IPS-18c (cell line): Measurements from ENCODE around the gene IAPP.
"Not testable (repeated sequence)": the region's sequence is repeated elsewhere in the genome, so short reads cannot be mapped to it uniquely, and the experiment has no call there.

Experiments
- H3K4me3 ChIP-seq: 2 replicates; pipeline ENCODE4 v1.7.0; 2013; ENCODE audit warnings: low read depth, mild to moderate bottlenecking, low read length, moderate library complexity; ENCODE audit not compliant: insufficient read depth
- H3K9me3 ChIP-seq: one replicate; pipeline ENCODE4 v1.6.1; 2013; ENCODE audit warnings: mild to moderate bottlenecking, low read length, moderate library complexity; ENCODE audit not compliant: control insufficient read depth, insufficient read depth

The IAPP gene

DNA sequence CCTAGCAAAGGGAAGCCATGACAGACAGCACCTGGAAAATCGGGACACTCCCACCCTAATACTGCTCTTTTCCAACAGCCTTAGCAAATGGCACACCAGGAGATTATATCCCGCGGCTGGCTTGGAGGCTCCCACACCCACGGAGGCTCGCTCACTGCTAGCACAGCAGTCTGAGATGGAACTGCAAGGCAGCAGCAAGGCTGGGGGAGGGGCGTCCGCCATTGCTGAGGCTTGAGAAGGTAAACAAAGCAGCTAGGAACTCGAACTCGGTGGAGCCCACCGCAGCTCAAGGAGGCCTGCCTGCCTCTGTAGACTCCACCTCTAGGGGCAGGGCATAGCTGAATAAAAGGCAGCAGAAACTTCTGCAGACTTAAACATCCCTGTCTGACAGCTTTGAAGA is 12.1 kb upstream of the IAPP start:
- H3K9me3 ChIP-seq, H3K4me3 ChIP-seq: not testable (repeated sequence)

DNA sequence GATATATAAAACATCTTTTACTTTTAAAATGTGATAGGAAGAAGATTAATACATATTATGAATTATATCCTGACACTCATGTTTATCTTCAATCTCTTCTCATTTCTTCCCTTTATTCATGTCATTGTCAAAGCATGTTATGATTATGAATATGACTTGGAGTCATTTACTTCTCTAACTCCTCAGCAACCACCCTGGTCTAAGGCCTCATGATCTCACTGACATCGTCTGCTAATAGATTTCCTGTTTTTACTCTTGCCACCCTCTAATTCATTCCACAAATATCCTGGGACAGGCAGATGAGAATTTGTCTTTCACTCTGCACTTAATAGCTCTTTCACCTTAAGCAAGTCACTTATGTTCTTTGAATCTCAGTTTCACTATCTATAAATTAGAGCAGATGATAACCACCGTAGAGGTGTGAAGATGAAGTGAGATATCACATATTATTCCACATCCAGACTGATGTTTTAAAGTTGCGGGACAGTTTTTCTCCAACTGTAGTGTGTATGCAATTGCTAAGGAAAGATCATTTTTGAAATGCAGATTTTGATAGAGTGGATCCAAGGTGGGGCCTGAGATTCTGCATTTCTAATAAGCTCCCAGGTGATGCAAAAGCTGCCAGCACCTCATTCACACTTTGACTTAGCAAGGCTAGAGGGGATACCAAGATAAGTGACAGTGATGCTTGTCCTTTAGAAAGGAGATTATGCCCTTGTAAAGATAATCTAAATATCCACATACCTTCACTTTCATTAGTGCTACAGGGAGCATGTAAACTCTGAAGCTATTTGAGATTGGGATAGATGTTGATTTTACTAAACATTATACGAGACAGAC is 3.3 kb upstream of the IAPP start:
- Histone ChIP-seq H3K4me3 (no peak overlapping the region), H3K9me3 (no peaks in the 10 kb centered on the region)

DNA sequence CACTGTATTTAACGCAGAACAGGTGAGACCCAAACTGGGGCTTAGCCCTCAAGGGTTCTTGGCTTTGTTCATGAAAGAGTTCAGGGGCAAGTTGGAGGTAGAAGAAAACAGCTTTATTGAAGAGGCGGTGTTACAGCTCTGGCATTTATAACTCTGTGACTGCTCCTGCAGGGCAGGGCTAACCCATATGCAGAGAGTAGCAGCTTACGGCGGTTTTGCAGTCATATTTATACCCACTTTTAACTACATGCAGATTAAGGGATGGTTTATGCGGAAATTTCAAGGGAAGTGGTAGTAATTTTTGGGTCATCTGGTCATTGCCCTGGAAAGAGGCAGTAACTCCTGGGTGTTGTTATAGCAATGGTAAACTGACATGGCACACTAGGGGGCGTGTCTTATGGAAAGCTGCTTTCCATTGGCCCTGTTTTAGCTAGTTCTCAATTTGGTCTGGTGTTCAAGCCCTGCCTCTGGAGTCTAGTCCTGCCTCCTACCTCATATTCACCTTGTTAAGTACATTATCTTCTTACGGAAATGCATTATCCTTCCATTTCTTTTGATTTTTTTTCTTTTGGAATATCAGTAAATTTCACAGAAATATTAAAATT is 1.8 kb upstream of the IAPP start:
- Histone ChIP-seq H3K4me3 (no peak overlapping the region), H3K9me3 (no peaks in the 10 kb centered on the region)

DNA sequence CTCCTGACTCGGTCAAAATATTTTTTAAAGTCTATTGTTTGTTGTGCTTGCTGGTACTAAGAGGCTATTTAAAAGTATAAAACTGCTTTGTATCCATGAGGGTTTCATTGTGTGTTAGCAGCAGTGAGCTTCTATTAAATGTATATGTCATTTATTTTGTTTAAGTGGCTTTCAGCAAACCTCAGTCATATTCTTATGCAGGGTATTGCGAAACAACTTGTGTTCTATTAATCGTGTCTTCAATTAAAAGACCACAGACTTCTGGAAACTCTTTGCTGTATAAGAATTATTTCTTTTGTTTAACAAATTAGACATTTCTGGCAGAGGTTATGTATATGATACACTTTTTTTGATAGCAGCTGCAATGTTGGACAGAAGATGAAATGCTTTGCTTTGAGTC is 6.5 kb downstream of the IAPP start:
- Histone ChIP-seq H3K4me3 (no peak overlapping the region), H3K9me3 (no peaks in the 10 kb centered on the region)

DNA sequence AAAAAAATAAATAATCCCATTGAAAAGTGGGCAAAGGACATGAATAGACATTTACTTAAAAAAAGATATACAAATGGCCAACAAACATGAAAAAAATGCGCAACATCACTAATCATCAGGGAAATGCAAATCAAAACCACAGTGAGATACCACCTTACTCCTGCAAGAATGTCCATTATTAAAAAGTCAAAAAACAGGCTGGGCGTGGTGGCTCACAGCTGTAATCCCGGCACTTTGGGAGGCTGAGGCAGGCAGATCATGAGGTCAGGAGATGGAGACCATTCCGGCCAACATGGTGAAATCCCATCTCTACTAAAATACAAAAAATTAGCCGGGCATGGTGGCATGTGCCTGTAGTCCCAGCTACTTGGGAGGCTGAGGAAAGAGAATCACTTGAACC is 8.6 kb downstream of the IAPP start:
- not testable (repeated sequence) for H3K9me3 ChIP-seq

DNA sequence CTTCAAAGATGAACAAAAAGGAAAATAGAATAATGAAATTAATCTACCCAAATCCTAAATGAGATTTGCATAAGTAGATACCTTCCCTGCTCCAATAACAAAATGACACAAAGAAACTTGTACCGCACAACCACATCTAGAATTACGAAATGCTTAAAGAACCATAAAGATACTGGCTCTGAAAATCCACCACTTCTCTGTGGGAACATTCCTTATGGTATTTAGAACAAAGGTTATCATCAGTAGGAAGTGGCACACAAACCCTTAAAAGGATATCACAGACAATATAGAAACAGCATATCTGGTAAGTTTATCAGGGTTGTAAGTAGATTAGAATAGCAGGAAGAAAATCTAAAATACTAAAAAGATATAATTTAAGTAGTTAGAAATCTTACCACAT is 11.6 kb downstream of the IAPP start:
- Histone ChIP-seq H3K4me3 (no peak overlapping the region), H3K9me3 (no peaks in the 10 kb centered on the region)

More for the DNA sequence above, 8.6 kb downstream of the IAPP start:
- not testable (repeated sequence) for H3K4me3 ChIP-seq

GRCh38 chr12:21387174-21387573 is 14.5 kb downstream of the IAPP start:
- no peak overlapping the region for H3K4me3 ChIP-seq

DNA sequence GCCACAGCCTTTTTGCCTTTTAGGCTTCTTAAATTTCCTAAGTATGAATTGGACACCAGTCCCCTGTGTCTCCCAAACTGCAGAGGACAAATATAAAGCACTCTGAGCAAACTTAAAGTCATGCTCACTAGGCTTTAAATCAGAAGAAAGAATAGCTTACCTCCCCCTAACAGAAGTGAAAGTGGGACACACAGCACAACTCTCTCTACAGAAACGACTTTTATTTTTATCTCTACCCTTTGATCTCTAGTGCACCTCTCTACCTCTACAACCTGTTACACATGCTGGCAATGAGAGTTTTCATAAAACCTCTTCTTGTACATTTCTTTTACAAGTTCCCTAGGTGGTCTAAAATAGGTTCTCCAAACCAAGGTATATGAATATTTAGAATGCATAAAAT is 19.7 kb downstream of the IAPP start:
- H3K9me3 ChIP-seq, result no peaks in the 10 kb centered on the region
- H3K4me3 ChIP-seq, result no peak overlapping the region

More at GRCh38 chr12:21387174-21387573, 14.5 kb downstream of the IAPP start:
- no peaks in the 10 kb centered on the region for H3K9me3 ChIP-seq

GRCh38 chr12:21394828-21395626 is 22.3 kb downstream of the IAPP start:
- not testable (repeated sequence) for H3K9me3 ChIP-seq
- peak overlapping the region; percentile 41; the same call in 1 of the 2 replicates for H3K4me3 ChIP-seq

DNA sequence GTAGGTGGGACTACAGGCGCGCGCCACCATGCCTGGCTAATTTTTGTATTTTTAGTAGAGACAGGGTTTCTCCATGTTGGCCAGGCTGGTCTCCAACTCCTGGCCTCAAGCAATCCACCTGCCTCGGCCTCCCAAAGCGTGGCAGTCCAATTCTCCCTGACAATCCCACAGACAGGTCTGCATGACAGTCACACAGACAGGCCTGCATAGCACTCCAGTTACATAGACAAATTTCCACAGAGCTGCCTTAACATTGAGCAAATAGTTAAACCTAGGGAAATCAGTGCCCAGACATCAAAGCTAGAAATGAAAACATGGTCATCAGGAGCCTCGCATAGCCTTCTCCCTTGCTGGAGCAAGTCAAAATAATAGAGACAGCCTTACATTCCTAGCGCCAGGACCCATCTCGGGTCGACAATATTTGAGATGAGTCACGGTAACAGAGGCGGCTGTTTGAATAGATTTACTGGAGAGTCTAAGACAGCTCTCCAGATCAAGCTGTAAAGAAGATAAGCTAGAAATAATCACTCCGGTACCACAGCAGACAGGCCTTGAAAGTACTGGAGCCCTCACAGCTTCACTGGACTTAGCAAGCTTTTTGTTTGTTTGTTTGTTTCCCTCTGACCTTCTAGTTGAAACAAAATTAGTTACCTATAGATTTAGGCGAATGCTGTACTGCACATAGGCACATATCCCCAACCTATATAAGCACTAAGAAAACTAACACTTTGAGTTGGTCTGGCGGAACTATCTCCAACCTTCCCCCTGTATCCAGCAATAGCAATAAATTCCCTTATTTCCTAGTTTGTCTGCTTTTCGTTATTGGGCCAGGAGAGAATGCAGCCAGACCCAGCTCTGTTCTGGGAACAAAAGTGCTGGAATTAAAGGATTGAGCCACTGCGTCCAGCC is 40.9 kb downstream of the IAPP start:
- no peak overlapping the region for H3K4me3 ChIP-seq
- H3K9me3 ChIP-seq, result no peaks in the 10 kb centered on the region

GRCh38 chr12:21416511-21417121 is 43.9 kb downstream of the IAPP start:
- H3K9me3 ChIP-seq, result no peaks in the 10 kb centered on the region
- no peak overlapping the region for H3K4me3 ChIP-seq

DNA sequence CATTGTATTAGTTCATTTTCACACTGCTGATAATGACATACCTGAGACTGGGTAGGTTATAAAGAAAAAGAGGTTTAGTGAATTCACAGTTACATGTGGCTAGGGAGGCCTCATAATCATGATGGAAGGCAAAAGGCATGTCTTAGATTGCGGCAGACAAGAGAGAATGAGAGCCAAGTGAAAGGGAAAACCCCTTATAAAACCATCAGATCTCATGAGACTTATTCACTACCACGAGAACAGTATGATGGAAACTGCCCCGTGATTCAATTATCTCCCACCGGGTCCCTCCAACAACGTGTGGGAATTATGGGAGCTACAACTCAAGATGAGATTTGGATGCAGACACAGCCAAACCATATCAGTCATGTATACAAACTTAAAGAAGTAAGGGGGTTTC is 45.7 kb downstream of the IAPP start:
- H3K4me3 ChIP-seq, H3K9me3 ChIP-seq: not testable (repeated sequence)

DNA sequence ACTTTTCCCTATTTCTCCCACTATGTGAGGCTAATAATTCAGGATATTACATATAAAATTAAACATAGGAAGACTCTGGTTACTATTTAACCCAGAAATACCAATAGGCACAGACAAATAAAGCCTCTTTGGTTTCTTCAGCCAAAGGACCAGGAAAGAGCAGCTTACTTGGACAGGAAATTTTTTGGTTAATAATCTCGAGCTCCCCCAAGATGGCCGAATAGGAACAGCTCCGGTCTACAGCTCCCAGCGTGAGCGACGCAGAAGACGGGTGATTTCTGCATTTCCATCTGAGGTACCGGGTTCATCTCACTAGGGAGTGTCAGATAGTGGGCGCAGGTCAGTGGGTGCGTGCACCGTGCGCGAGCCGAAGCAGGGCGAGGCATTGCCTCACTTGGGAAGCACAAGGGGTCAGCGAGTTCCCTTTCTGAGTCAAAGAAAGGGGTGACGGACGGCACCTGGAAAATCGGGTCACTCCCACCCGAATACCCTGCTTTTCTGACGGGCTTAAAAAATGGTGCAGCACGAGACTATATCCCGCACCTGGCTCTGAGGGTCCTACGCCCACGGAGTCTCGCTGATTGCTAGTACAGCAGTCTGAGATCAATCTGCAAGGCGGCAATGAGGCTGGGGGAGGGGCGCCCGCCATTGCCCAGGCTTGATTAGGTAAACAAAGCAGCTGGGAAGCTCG is 46.5 kb downstream of the IAPP start:
- peak overlapping the region; percentile 31; the same call in 1 of the 2 replicates for H3K4me3 ChIP-seq
- not testable (repeated sequence) for H3K9me3 ChIP-seq

- no peak overlapping the region for H3K4me3 ChIP-seq
- no peaks in the 10 kb centered on the region for H3K9me3 ChIP-seq
Observed at GRCh38 chr12:21428241-21428640, 55.5 kb downstream of the IAPP start.
